Parathyroid adenoma (tissue), 2 donors: ENCODE results near the gene B2M.
"Not testable (repeated sequence)": the region's sequence is repeated elsewhere in the genome, so short reads cannot be mapped to it uniquely, and the experiment has no call there.

ENCODE experiments used
- H2AFZ ChIP-seq: fragments of 300-600 bp; sonication (generic); one replicate; pipeline ENCODE4 v1.7.0; 2017; ENCODE audit warnings: antibody characterized with exemption, mild to moderate bottlenecking
- H3K27ac ChIP-seq: fragments of 300-600 bp; sonication (generic); one replicate; pipeline ENCODE4 v1.7.0; 2017
- H3K27me3 ChIP-seq: fragments of 300-600 bp; sonication (generic); one replicate; pipeline ENCODE4 v1.7.0; 2017; ENCODE audit warnings: low read length; ENCODE audit not compliant: control insufficient read depth, insufficient read depth
- H3K36me3 ChIP-seq: fragments of 300-600 bp; sonication (generic); one replicate; pipeline ENCODE4 v1.7.0; 2017; ENCODE audit warnings: low read length; ENCODE audit not compliant: control insufficient read depth, insufficient read depth
- H3K4me1 ChIP-seq: fragments of 300-600 bp; sonication (generic); one replicate; pipeline ENCODE4 v1.7.0; 2017; ENCODE audit warnings: control low read depth
- H3K4me2 ChIP-seq: fragments of 300-600 bp; sonication (generic); one replicate; pipeline ENCODE4 v1.7.0; 2017; ENCODE audit warnings: low read length
- H3K4me3 ChIP-seq: fragments of 300-600 bp; sonication (generic); one replicate; pipeline ENCODE4 v1.7.0; 2017; ENCODE audit warnings: low read depth, low read length
- H3K79me2 ChIP-seq: fragments of 300-600 bp; sonication (generic); one replicate; pipeline ENCODE4 v1.7.0; 2017; ENCODE audit warnings: control low read depth
- H3K9ac ChIP-seq: fragments of 300-600 bp; sonication (generic); one replicate; pipeline ENCODE4 v1.7.0; 2017; ENCODE audit warnings: mild to moderate bottlenecking
- H3K9me3 ChIP-seq: fragments of 300-600 bp; sonication (generic); one replicate; pipeline ENCODE4 v1.7.0; 2017; ENCODE audit warnings: low read length; ENCODE audit not compliant: control insufficient read depth
- TF ChIP-seq, protein P1 (sequence below): fragments of 300-600 bp; sonication (generic); IDR thresholded peaks from one replicate; pipeline ENCODE4 v1.7.0; 2017; ENCODE audit warnings: antibody characterized with exemption, mild to moderate bottlenecking
- donor health status: primary hyperparathyroidism.

The B2M gene

GRCh38 chr15:44719293-44719999 lies 8.1 kb downstream of the B2M start:
- H3K4me1 ChIP-seq, result no peaks in the 10 kb centered on the region
- no peaks in the 10 kb centered on the region for H3K79me2 ChIP-seq
- no peak overlapping the region for H2AFZ ChIP-seq
- H3K9ac ChIP-seq, result no peak overlapping the region
- no peaks in the 10 kb centered on the region for H3K36me3 ChIP-seq
- no peak overlapping the region for H3K4me2 ChIP-seq
- TF ChIP-seq, protein P1, sequence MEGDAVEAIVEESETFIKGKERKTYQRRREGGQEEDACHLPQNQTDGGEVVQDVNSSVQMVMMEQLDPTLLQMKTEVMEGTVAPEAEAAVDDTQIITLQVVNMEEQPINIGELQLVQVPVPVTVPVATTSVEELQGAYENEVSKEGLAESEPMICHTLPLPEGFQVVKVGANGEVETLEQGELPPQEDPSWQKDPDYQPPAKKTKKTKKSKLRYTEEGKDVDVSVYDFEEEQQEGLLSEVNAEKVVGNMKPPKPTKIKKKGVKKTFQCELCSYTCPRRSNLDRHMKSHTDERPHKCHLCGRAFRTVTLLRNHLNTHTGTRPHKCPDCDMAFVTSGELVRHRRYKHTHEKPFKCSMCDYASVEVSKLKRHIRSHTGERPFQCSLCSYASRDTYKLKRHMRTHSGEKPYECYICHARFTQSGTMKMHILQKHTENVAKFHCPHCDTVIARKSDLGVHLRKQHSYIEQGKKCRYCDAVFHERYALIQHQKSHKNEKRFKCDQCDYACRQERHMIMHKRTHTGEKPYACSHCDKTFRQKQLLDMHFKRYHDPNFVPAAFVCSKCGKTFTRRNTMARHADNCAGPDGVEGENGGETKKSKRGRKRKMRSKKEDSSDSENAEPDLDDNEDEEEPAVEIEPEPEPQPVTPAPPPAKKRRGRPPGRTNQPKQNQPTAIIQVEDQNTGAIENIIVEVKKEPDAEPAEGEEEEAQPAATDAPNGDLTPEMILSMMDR, result no peak
- no peaks in the 10 kb centered on the region for H3K9me3 ChIP-seq
- H3K4me3 ChIP-seq, result no peak overlapping the region
- no peak overlapping the region for H3K27ac ChIP-seq
- no peaks in the 10 kb centered on the region for H3K27me3 ChIP-seq

GRCh38 chr15:44720000-44720435 lies 8.7 kb downstream of the B2M start:
- H3K4me3 ChIP-seq, H3K9me3 ChIP-seq: not testable (repeated sequence)

DNA sequence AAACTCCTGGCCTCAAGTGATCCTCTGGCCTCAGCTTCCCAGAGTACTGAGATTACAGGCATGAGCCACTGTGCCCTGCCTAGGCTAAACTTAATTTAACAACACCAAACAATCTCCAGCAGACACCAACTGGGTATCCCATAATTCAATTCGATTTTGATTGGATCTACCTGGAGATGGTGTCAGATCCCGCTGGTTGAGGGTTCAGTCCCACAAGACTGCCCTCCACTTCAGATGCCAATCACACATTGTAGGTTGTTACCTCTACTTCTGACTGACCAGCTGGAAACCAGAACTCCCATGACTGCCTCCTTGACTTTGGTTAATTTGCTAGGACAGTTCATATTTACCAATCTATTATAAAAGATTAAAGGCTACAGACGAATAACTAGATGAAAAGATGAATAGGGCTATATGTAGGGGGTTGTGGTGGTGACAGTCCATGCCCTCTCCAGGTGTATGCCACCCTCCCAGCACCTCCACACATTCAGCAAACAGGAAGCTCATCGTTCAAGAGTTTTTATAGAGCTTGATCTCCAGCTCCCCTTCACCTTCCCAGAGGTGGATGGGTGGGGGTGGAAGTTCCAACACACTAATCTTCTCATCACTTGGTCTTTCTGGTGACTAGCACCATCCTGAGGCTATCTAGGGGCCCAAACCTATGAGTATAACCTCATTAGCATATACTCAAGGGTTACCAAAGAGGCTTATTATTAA lies 9.3 kb downstream of the B2M start:
- H3K79me2 ChIP-seq, result no peaks in the 10 kb centered on the region
- H3K27ac ChIP-seq, result no peak overlapping the region
- H3K9me3 ChIP-seq, result no peaks in the 10 kb centered on the region
- H2AFZ ChIP-seq, result no peak overlapping the region
- no peaks in the 10 kb centered on the region for H3K27me3 ChIP-seq
- TF ChIP-seq, protein P1, result no peak
- no peaks in the 10 kb centered on the region for H3K36me3 ChIP-seq
- no peak overlapping the region for H3K4me3 ChIP-seq
- no peak overlapping the region for H3K9ac ChIP-seq
- H3K4me1 ChIP-seq, result no peaks in the 10 kb centered on the region
- no peak overlapping the region for H3K4me2 ChIP-seq

More at GRCh38 chr15:44720000-44720435, 8.7 kb downstream of the B2M start:
- not testable (repeated sequence) for H3K9ac ChIP-seq, H3K79me2 ChIP-seq, H3K27ac ChIP-seq, H2AFZ ChIP-seq, H3K4me1 ChIP-seq, H3K27me3 ChIP-seq, H3K4me2 ChIP-seq, H3K36me3 ChIP-seq

- Histone ChIP-seq H3K27ac (no peak overlapping the region), H3K9ac (no peak overlapping the region), H3K4me1 (peaks cover 4% of the 10 kb centered on the region), H3K79me2 (no peaks in the 10 kb centered on the region), H3K4me2 (no peak overlapping the region), H3K36me3 (no peaks in the 10 kb centered on the region), H3K4me3 (no peak overlapping the region), H2AFZ (no peak overlapping the region), H3K27me3 (no peaks in the 10 kb centered on the region), H3K9me3 (no peaks in the 10 kb centered on the region)
- TF ChIP-seq, protein P1, result no peak
Observed at GRCh38 chr15:44722011-44722410, 10.7 kb downstream of the B2M start.

GRCh38 chr15:44726136-44726535 lies 14.8 kb downstream of the B2M start:
- Histone ChIP-seq H3K27ac (peak overlapping the region; percentile 94), H3K9me3 (no peaks in the 10 kb centered on the region), H3K9ac (no peak overlapping the region), H3K4me2 (peak overlapping the region; percentile 43), H3K4me1 (peaks cover 4% of the 10 kb centered on the region), H3K4me3 (no peak overlapping the region), H3K36me3 (no peaks in the 10 kb centered on the region), H2AFZ (peak overlapping the region; percentile 61), H3K79me2 (no peaks in the 10 kb centered on the region), H3K27me3 (no peaks in the 10 kb centered on the region)
- TF ChIP-seq, protein P1, result no peak
